Spleen (tissue), 11 donors: ENCODE results near the gene DMGDH. TPM values are rescaled to one million over a fixed set of nuclear protein-coding genes. Genes with fewer than 3 reads are reported as not detected.

Experiments used
- DNase-seq: peaks from one replicate; pipeline ENCODE4 v3.0.0-alpha.2; 2020
- H3K27ac ChIP-seq, 8 donors: fragments of 200-600 bp; sonication (generic) in 7 of 8; 1 replicate in 4 of 8; 2 replicates in 4 of 8; pipeline versions ENCODE4 v1.5.0 to v1.8.0; 2016 to 2021; ENCODE audit warnings: inconsistent platforms in 4 of 8, mild to moderate bottlenecking in 4 of 8, moderate library complexity in 1 of 8
- H3K27me3 ChIP-seq, 7 donors: fragments of 200-600 bp; sonication (generic) in 6 of 7; replicated peaks in 1 of 7; 1 replicate in 4 of 7; 2 replicates in 3 of 7; pipeline versions ENCODE4 v1.5.0 to v1.8.0; 2016 to 2021; ENCODE audit warnings: inconsistent platforms in 3 of 7, mild to moderate bottlenecking in 1 of 7
- H3K36me3 ChIP-seq, 6 donors: fragments of 200-600 bp; sonication (generic) in 5 of 6; 1 replicate in 4 of 6; 2 replicates in 2 of 6; pipeline versions ENCODE4 v1.5.0 to v1.8.0; 2016 to 2021; ENCODE audit warnings: inconsistent platforms in 2 of 6
- H3K4me1 ChIP-seq, 6 donors: fragments of 200-600 bp; sonication (generic) in 5 of 6; 1 replicate in 3 of 6; 2 replicates in 3 of 6; pipeline versions ENCODE4 v1.5.0 to v1.8.0; 2016 to 2021; ENCODE audit warnings: inconsistent platforms in 3 of 6
- H3K4me3 ChIP-seq, 8 donors: fragments of 200-600 bp; sonication (generic) in 7 of 8; 1 replicate in 4 of 8; 2 replicates in 4 of 8; pipeline versions ENCODE4 v1.5.0 to v1.8.0; 2016 to 2021; ENCODE audit warnings: inconsistent platforms in 4 of 8, mild to moderate bottlenecking in 4 of 8, moderate library complexity in 2 of 8
- H3K9me3 ChIP-seq, 8 donors: fragments of 200-600 bp; sonication (generic) in 7 of 8; 1 replicate in 4 of 8; 2 replicates in 4 of 8; pipeline versions ENCODE4 v1.5.0 to v1.8.0; 2016 to 2021; ENCODE audit warnings: inconsistent platforms in 4 of 8
- POLR2A ChIP-seq, 3 donors: fragments of 450-650 bp; IDR thresholded peaks; one replicate each; pipeline ENCODE4 v1.5.1; 2017; ENCODE audit warnings: antibody characterized with exemption in 3 of 3, mild to moderate bottlenecking in 1 of 3
- POLR2AphosphoS5 ChIP-seq, 3 donors: sonication (generic); formaldehyde crosslinking; IDR thresholded peaks; one replicate each; pipeline ENCODE4 v1.5.1; 2017; ENCODE audit warnings: antibody characterized with exemption in 3 of 3
- WGBS, 5 donors: extraction: QIAGEN DNeasy Blood & Tissue Kit in 3 of 5; methylation state at CpG; one replicate each; pipeline versions ENCODE4 v1.1.5 to v1.1.7; 2013 to 2018; 5-methylcytosine and 5-hydroxymethylcytosine counted together
- intact Hi-C: fragments of 100-400 bp; cut with DNase I; formaldehyde crosslinking; loops from one replicate; pipeline ENCODE4 v1.15.0; 2023; ENCODE audit warnings: low total_unique reads
- polyA plus RNA-seq, 3 donors: library from polyadenylated mRNA; stranded (reverse); fragments of 200-250 nt; gene quantifications; one replicate each; pipeline ENCODE4 v1.2.1, GENCODE V29; 2013
- total RNA-seq, 7 donors: library from RNA; depleted of rRNA in 3 of 7; stranded (reverse); fragments of >200 nt in 3 of 7; fragmentation: NEBNext Ultra II Directional in 4 of 7; extraction: Animal tissue kit (Norgen Biotek cat#: 25700) in 4 of 7; gene quantifications; one replicate each; pipeline versions ENCODE4 v1.1.0 to v1.2.1, GENCODE V29; 2016 to 2021
- TF ChIP-seq, protein P1 (sequence below), 11 experiments: fragments of 200-600 bp in 7 of 11; fragments of 450-650 bp in 4 of 11; sonication (generic) in 4 of 11; IDR thresholded peaks in 8 of 11; conservative IDR thresholded peaks in 3 of 11; 1 replicate in 7 of 11; 2 replicates in 4 of 11; pipeline versions ENCODE4 v1.4.0 to v1.8.0; 2016 to 2021; ENCODE audit warnings: antibody characterized with exemption in 11 of 11, inconsistent platforms in 4 of 11, mild to moderate bottlenecking in 1 of 11
- donor health status: healthy with polysubstance abuse.
- donor health status: DM: no; HTN: no; CAD: no; lungs with moderate emphysema.
- donor health status: DM: no; HTN: no; CAD: no.
- donor health status: Bipolar disorder and iron deficiency.
- donor health status: healthy.
- donor health status: DM: no; HTN: no; CAD: no.
- donor health status: DM: yes; HTN: yes; CAD: no.

Gene DMGDH
- total and polyA plus RNA-seq, 10 donors = 0.06 to 1.4 (median 0.45) TPM; not detected in 2

DNA sequence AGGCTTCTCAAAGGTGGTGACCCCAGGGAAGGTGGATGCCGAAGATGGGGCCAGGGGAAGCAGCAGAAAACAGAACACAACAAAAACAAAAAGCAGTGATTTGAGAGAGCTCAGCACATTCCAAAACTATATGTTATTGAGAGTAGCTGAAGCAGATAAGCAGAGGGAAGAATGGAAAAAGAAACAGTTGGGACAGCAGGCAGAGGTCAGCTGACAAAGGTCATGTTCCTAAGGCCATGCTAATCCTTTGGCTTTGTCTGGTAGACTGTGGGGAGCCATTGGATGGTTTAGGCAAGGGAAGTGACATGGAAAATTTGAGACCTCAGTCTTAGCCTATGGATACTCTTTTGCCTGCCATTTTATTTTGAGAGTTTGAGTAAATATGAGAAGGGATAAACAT is 14.5 kb downstream of the DMGDH start:
- H3K27ac ChIP-seq = no peak overlapping the region
- no peak overlapping the region for H3K4me3 ChIP-seq
- H3K4me1 ChIP-seq = no peaks in the 10 kb centered on the region
- WGBS, 5 donors = 74 to 82% (median 81%) methylated on average over 1 of the region's 1 CpG
- TF ChIP-seq, protein P1, sequence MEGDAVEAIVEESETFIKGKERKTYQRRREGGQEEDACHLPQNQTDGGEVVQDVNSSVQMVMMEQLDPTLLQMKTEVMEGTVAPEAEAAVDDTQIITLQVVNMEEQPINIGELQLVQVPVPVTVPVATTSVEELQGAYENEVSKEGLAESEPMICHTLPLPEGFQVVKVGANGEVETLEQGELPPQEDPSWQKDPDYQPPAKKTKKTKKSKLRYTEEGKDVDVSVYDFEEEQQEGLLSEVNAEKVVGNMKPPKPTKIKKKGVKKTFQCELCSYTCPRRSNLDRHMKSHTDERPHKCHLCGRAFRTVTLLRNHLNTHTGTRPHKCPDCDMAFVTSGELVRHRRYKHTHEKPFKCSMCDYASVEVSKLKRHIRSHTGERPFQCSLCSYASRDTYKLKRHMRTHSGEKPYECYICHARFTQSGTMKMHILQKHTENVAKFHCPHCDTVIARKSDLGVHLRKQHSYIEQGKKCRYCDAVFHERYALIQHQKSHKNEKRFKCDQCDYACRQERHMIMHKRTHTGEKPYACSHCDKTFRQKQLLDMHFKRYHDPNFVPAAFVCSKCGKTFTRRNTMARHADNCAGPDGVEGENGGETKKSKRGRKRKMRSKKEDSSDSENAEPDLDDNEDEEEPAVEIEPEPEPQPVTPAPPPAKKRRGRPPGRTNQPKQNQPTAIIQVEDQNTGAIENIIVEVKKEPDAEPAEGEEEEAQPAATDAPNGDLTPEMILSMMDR (IDR thresholded peaks at IDR 0.05 in 8 of 11, conservative IDR thresholded peaks at IDR 0.05 in 3 of 11) = no peak
- TF ChIP-seq POLR2AphosphoS5 (IDR thresholded peaks at IDR 0.05) (no peak), POLR2A (IDR thresholded peaks at IDR 0.05) (no peak)
- H3K27me3 ChIP-seq = no peaks in the 10 kb centered on the region
- intact Hi-C loops = no loop called here
- peaks cover 0 to 17% (median 9%) of the 10 kb centered on the region in 8 donors for H3K9me3 ChIP-seq
- DNase-seq = no peak
- H3K36me3 ChIP-seq = no peaks in the 10 kb centered on the region

DNA sequence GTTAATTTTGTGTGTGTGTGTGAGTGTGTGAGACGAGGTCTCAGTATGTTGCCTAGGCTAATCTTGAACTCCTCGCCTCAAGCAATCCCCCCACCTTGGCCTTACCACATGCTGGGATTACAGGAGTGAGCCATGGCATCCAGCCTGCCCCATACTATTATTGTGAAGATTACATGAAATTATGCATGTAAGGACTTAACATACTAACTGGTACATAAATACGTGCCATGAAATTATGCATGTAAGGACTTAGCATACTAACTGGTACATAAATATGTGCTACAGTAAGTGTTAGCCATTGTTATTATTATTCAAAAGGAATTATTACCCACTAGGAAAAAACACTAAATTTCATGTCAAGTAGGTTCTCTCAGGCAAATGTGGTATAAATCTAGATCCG is 16.2 kb downstream of the DMGDH start:
- WGBS, 5 donors = 88 to 98% (median 91%) methylated on average over 4 of the region's 4 CpGs

DNA sequence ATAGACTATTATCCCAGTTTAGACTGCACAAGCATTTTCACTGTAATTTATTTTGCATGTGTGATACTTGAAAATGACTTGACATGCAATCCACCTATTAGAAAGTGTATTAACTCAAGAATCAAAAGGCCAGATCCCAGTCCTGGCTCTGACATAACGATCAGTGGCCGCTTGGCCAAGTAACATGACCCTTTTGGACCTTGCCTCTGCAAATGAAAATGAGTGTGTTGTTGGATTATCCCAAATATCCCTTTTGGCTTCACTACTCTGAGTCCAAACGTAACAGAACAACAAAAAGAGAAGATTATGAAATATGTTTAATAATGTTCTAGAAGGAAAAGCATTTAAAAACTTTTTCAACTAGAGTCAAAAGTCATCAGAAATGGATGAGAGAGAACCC is 19.0 kb downstream of the DMGDH start:
- 78 to 96% (median 87%) methylated on average over 3 of the region's 3 CpGs for WGBS, 5 donors
- intact Hi-C loops = no loop called here

More for the DNA sequence above, 16.2 kb downstream of the DMGDH start:
- no peak for TF ChIP-seq POLR2AphosphoS5 (IDR thresholded peaks at IDR 0.05)
- TF ChIP-seq POLR2A (IDR thresholded peaks at IDR 0.05) = no peak
- DNase-seq = no peak
- peaks cover 0 to 17% (median 9%) of the 10 kb centered on the region in 8 donors for H3K9me3 ChIP-seq
- H3K4me1 ChIP-seq = no peaks in the 10 kb centered on the region
- no peaks in the 10 kb centered on the region for H3K36me3 ChIP-seq
- H3K4me3 ChIP-seq = no peak overlapping the region
- no peaks in the 10 kb centered on the region for H3K27me3 ChIP-seq
- no peak overlapping the region for H3K27ac ChIP-seq
- intact Hi-C loops = no loop called here

GRCh38 chr5:79048437-79048836 is 21.0 kb downstream of the DMGDH start:
- H3K9me3 ChIP-seq = peaks cover 0 to 17% (median 9%) of the 10 kb centered on the region in 8 donors
- H3K4me3 ChIP-seq = no peak overlapping the region
- H3K27ac ChIP-seq = no peak overlapping the region
- no peaks in the 10 kb centered on the region for H3K27me3 ChIP-seq
- no peaks in the 10 kb centered on the region for H3K4me1 ChIP-seq
- DNase-seq = no peak
- no peaks in the 10 kb centered on the region for H3K36me3 ChIP-seq
- no peak for TF ChIP-seq POLR2AphosphoS5 (IDR thresholded peaks at IDR 0.05)
- TF ChIP-seq POLR2A (IDR thresholded peaks at IDR 0.05) = no peak
- TF ChIP-seq, protein P1 (IDR thresholded peaks at IDR 0.05 in 8 of 11, conservative IDR thresholded peaks at IDR 0.05 in 3 of 11) = no peak
- intact Hi-C loops = no loop called here

More for the DNA sequence above, 19.0 kb downstream of the DMGDH start:
- Histone ChIP-seq H3K4me1 (no peaks in the 10 kb centered on the region), H3K4me3 (no peak overlapping the region), H3K27me3 (no peaks in the 10 kb centered on the region), H3K9me3 (peaks cover 0 to 17% (median 9%) of the 10 kb centered on the region in 8 donors), H3K36me3 (no peaks in the 10 kb centered on the region), H3K27ac (no peak overlapping the region)
- DNase-seq = no peak
- no peak for TF ChIP-seq POLR2AphosphoS5 (IDR thresholded peaks at IDR 0.05)
- TF ChIP-seq POLR2A (IDR thresholded peaks at IDR 0.05) = no peak
- TF ChIP-seq, protein P1 (IDR thresholded peaks at IDR 0.05 in 8 of 11, conservative IDR thresholded peaks at IDR 0.05 in 3 of 11) = no peak

DNA sequence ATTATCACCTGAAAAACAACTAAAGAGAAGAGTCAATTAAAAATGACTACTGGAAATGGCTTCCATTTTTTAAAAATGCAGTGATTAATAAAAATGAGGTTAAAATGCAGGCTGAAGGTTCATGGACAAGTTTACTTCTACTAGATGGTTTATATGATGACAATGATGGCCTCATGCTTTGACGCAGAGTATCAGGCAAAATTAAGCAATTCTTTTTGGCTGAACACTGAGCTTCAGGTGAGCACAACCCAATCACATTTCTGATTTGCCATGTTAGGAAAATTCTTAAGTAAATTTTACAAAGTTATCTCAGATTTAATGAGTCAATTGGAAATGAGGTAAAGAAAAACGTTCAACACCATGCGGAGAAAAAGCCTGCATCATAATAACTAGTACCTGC is 22.3 kb downstream of the DMGDH start:
- Histone ChIP-seq H3K4me1 (no peaks in the 10 kb centered on the region), H3K27ac (no peak overlapping the region), H3K9me3 (peaks cover 0 to 11% (median 8%) of the 10 kb centered on the region in 8 donors), H3K27me3 (no peaks in the 10 kb centered on the region), H3K4me3 (no peak overlapping the region), H3K36me3 (no peaks in the 10 kb centered on the region)
- TF ChIP-seq POLR2A (IDR thresholded peaks at IDR 0.05) (no peak), POLR2AphosphoS5 (IDR thresholded peaks at IDR 0.05) (no peak)
- TF ChIP-seq, protein P1 (IDR thresholded peaks at IDR 0.05 in 8 of 11, conservative IDR thresholded peaks at IDR 0.05 in 3 of 11) = no peak
- no peak for DNase-seq
- 83 to 93% (median 91%) methylated on average over 3 of the region's 3 CpGs for WGBS, 5 donors
- intact Hi-C loops = no loop called here
